Stimulated activated CD8-positive, alpha-beta memory T cell treated with anti-CD3 and anti-CD28 coated beads, Interleukin-4, amount 100 ng/mL, for 4 hours (primary cell): ENCODE data around the gene IL10RB.

ENCODE experiments used
- DNase-seq, 2 donors: peaks; one replicate each; pipeline ENCODE4 v3.0.0-alpha.2; 2020; ENCODE audit warnings: low read depth in 2 of 2, low spot score in 1 of 2

The IL10RB gene

DNA sequence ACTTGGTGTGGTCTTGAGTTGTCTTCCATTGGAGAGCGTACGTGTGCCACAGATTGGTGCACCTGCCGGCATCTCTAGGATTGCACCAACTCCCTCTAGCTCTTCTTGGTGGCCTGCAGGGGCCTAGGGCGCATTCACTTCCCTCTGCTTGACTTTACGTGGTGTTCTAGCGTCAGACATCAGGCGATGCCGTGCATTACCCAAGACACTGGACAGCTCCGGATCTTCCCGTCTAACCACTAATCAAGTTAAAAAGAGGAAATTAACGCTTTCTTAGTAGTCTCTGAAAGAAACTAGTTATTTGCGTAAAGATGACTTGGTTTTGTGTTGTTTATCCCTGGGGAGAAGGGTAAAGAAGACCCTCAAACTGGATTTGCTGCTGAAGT, 510 bp upstream of the IL10RB start:
- DNase-seq: no peak

GRCh38 chr21:33266789-33267135, 595 bp downstream of the IL10RB start:
- peak in 1 of 2 donors; percentile 7 for DNase-seq

DNA sequence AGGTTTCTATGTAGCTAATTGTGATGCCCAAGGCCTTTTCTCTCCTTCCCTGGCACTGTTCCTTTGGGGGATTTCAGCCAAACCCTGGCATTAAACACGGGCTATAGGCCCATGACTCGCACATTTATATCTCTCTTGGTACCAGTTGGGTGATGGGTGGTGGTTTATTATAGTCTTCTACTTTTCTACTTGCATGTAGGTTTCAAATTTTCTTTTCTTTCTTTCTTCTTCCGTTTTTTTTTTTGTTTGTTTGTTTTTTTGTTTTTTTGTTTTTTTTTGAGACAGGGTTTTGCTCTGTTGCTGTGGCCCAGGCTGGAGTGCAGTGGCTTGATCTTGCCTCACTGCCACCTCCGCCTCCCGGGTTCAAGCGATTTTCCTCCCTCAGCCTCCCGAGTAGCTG, 1.1 kb downstream of the IL10RB start:
- DNase-seq: no peak

- DNase-seq: no peak
These were observed 2.2 kb downstream of the IL10RB start for GRCh38 chr21:33268393-33268736.

- no peak for DNase-seq
These were observed 2.7 kb downstream of the IL10RB start for GRCh38 chr21:33268737-33269441.

DNA sequence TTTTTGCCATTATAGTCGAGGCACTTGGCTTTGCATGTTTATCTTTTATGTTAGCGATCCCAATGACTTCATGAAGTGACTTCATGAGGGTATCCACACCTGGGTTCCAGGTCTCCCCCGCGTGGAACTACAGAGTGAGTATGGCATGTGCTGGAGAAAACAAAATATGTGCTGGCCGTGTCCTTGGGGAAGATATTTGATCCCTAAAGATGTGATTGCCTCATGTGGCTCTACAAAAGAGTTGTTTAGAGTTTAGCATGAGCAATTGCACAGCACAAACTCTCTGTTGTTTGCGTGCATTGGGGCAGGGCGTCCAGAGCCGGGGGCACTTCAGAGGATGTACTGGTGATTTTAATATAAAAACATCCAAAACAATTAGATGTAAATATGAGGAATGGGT, 4.8 kb downstream of the IL10RB start:
- DNase-seq: no peak

GRCh38 chr21:33273044-33273443, 6.9 kb downstream of the IL10RB start:
- no peak for DNase-seq

DNA sequence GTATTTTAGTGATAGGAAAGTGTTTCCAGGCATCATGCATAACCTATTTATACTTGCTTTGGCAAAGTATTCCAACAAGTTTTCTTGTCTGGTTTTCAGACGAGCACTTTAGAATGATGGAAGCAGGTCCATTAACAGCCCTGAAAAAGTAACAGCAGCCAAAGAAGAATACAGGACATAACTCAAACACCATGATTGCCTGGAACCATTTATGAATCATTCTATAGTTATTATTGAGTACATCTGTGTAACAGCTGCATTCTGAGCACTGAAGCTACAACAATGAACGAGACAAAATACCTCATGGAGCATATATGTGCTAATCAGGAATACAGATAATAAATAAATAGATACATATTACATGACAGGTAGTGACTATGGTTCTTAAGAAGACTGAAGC, 12.6 kb downstream of the IL10RB start:
- DNase-seq: no peak

GRCh38 chr21:33279330-33279820, 13.2 kb downstream of the IL10RB start:
- DNase-seq: no peak

GRCh38 chr21:33281096-33281652, 15.0 kb downstream of the IL10RB start:
- no peak for DNase-seq

GRCh38 chr21:33283203-33283602, 17.0 kb downstream of the IL10RB start:
- no peak for DNase-seq

DNA sequence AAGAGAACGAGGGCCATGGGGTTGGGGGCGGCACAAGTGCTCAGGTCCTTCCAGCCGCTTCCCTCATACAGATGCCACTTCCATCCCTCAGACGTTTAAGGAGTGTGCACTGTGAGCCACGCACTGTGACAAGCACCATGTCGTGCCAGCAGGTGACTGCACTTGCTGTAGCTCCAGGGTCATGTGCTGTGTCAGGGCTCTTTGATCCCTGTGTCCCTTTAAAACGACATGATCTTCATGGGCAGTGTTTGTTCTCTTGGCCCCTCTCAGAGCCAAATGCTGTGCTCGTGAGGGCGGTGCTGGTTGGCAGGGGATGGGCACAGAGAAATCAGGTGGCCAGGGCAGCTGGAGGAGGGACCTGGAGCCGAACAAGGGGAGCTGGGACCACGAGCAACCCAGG, 19.9 kb downstream of the IL10RB start:
- no peak for DNase-seq

- DNase-seq: no peak
These were observed 20.7 kb downstream of the IL10RB start for GRCh38 chr21:33286600-33287456.

DNA sequence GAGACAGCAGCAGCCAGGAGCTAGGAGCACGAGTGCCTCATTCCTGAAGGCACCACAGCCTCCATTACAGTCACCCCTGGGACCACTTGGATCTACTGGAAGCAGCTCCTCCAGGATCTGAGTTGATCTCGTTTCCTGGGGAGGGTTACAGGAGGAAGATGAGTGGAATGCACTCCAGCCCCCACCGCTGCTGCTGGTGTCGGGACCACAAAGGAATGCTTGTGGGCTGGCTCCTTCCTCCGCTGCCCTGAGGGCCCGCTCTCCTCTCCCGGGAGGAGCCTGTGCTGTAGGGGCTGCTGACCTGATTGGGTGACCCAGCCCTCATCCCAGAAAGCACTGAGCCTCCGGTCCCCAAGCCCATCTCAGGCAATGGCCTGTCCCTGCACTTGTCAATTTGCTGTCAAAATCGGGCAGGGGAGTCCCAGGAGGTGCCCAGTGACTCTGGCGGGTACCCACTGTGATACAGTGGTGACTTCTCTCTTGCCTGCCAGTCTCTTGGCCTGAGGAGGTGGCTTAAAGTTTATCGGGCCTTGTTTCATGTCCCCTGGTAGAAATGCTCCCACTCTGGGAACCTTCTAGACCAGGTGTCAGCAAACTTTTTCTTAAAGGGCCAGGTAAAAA, 23.1 kb downstream of the IL10RB start:
- no peak for DNase-seq

- no peak for DNase-seq
These were observed 24.3 kb downstream of the IL10RB start for GRCh38 chr21:33290441-33290840.

DNA sequence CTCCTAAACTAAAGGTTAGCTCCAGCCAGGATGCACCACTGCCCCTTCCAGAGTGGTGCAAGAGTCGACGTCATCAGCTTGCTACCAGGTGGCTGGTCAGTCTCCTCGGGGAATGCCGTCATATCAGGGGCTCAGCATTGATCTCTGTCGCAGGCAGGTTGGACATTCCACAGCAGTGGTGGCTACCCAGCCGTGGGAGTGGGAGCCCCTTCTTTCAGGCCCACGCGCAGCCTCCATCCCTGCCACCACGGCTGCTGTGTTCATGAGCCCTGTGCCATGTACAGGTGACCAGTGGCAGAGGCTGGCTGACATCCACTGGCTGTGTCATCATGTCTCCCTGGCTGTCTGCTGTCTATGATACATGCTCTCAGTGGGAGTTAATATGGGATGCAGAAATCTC, 25.5 kb downstream of the IL10RB start:
- no peak for DNase-seq

DNA sequence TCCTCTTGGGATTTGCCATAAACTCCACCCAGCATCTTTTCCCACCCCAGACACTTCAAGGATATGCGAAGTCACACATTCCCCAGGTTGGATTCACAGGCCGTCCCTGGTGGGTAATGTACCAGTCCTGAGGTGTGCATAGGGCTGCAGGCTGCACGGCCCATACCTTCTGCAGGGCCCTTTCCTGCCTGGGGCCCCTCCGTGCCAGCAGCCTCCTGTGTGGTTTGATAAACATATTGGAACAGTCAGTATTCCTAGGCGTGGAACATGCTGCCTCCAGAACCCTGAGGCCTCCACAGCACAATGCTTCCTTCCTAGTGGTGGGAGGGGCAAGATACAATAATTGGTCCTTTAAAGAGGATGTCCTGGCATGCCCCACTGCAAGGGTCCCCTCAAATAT, 26.6 kb downstream of the IL10RB start:
- no peak for DNase-seq

DNA sequence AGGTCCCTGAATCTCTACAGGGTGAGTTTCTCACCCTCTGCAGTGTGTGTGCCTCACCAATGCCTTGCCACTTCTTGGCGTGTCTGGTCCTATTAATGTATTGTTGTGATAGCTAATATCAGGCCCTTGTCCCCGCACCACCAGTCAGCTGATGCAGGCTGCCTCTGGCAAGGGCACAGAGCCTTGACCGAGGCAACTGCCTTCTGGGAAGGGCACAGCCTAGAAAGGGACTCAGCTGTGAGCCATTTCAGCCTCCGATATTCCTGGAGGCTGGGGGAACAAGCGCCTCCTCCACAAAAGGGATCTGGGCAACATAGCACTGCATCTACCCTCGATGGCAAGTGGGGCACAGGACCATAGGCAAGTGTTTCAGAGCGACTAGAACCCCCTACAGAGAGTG, 27.0 kb downstream of the IL10RB start:
- DNase-seq: no peak

- no peak for DNase-seq
These were observed 27.6 kb downstream of the IL10RB start for GRCh38 chr21:33293811-33294216.

DNA sequence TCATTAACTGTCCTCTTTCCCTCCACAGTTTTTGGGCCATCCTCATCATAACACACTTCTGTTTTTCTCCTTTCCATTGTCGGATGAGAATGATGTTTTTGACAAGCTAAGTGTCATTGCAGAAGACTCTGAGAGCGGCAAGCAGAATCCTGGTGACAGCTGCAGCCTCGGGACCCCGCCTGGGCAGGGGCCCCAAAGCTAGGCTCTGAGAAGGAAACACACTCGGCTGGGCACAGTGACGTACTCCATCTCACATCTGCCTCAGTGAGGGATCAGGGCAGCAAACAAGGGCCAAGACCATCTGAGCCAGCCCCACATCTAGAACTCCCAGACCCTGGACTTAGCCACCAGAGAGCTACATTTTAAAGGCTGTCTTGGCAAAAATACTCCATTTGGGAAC, 30.0 kb downstream of the IL10RB start:
- DNase-seq: no peak

- no peak for DNase-seq
These were observed 33.1 kb downstream of the IL10RB start for GRCh38 chr21:33299181-33299752.
